GM18505 (cell line): ENCODE measurements around the gene SEC24A.
A peak's percentile ranks its signal among the peaks of the same experiment; 100 is the strongest.
"Not testable (repeated sequence)": the region's sequence is repeated elsewhere in the genome, so short reads cannot be mapped to it uniquely, and the experiment has no call there.

Experiments
- ATAC-seq: cut with Tn5 transposase; IDR thresholded peaks from one replicate; pipeline ENCODE4 v1.9.1; 2021; ENCODE audit not compliant: unreplicated experiment
- POLR2A ChIP-seq: IDR thresholded peaks from 4 replicates; pipeline ENCODE4 v1.6.1; 2011; ENCODE audit warnings: borderline replicate concordance; ENCODE audit not compliant: insufficient read depth, insufficient read length; ENCODE audit errors: extremely low read depth

The SEC24A gene

DNA sequence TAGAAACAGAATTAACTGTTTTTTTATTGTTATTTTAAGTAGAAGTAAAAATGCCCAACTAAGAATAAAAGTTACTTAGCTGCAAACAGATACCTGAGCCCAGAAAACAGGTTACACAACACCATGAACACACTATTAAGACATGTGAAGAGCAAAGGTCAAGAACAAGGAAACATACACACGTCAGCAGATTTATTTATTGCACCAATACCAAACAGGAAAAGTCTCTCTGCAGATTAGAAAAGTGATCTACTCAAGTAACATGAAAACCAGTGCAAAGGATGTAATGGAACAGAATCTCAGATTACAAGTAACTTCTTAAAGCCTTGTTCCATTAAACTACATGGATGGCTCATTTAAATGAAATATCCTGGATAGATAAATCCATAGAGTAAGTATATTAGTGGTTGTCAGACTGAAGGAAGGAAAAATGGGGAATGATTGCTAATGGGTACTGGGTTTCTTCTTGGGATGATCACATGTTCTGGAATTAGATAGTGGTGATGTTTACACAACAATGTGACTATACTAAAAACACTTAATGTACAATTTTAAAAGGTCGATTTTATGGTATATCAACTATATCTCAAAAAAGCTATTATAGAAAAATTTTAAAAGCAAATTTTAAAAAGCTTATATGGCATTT is 22.1 kb upstream of the SEC24A start:
- TF ChIP-seq POLR2A = no peak
- no peak for ATAC-seq

DNA sequence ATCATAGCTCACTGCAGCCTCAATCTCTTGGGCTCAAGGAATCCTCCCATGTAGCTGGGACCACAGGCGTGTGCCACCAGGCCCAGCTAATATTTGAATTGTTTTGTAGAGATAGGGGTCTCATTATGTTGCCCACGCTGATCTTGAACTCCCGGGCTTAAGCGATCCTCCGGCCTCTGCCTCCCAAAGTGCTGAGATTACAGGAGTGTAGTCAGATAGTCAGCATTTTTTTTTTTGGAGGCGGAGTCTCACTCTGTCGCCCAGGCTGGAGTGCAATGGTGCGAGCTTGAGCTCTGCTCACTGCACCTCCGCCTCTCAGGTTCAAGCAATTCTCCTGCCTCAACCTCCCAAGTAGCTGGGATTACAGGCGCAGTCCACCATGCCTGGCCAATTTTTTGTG is 14.4 kb upstream of the SEC24A start:
- no peak for ATAC-seq
- TF ChIP-seq POLR2A = no peak

DNA sequence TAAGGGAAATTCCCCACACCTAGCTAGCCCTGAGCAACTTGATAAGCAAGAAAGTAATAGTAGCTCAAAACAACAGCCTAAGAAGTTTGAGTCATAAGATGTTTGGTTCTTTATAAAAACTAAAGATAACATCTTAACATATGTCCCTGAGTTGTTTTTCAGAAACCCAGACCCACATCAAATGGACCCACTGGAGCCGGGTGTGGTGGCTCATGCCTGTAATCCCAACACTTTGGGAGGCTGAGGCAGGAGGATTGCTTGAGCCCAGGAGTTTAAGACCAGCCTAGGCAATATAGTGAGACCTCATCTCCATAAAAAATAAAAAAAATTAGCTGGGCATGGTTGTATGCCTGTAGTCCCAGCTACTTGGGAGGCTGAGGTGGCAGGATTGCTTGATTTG is 13.2 kb upstream of the SEC24A start:
- ATAC-seq = not testable (repeated sequence)

DNA sequence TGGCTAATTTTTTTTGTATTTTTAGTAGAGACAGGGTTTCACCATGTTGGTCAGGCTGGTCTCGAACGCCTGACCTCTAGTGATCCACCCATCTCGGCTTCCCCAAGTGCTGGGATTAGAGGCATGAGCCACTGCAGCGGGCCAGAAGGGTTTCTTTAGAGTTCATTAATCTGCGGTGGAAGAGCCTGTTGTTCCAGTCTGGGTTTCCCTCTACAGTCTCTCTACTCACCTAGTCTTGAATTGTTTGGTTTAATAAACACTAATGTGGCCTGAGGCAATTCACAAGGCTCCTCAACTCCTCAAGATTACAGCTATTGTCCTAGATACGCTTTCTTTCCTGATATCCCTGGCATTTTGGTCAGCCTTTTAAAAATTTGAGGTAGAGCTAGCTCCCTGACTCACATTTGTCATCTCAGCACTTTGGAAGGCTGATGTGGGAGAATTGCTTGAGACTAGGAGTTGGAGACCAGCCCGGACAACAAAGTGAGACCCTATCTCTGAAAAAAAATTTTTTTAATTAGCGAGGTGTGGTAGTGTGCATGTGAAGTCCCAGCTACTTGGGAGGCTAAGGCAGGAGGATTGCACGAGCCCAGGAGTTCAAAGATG is 11.4 kb upstream of the SEC24A start:
- TF ChIP-seq POLR2A = no peak
- ATAC-seq = no peak

DNA sequence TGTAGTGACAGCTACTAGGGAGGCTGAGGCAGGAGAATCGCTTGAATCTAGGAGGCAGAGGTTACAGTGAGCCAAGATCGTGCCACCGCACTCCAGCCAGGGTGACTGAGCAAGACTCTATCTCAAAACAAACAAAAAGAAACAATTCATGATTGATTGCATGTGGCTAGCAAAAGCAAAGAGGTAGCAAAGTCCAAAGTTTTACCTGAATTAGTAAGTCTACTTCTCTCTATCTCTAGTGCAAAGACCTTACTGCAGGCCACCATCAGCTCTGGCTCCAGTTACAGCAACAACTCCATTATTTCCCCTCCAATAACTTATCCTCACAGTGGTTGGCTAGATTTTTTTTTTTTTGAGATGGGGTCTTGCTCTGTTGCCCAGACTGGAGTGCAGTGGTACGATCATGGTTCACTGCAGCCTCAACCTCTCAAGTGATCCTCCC is 9.8 kb upstream of the SEC24A start:
- ATAC-seq = no peak

DNA sequence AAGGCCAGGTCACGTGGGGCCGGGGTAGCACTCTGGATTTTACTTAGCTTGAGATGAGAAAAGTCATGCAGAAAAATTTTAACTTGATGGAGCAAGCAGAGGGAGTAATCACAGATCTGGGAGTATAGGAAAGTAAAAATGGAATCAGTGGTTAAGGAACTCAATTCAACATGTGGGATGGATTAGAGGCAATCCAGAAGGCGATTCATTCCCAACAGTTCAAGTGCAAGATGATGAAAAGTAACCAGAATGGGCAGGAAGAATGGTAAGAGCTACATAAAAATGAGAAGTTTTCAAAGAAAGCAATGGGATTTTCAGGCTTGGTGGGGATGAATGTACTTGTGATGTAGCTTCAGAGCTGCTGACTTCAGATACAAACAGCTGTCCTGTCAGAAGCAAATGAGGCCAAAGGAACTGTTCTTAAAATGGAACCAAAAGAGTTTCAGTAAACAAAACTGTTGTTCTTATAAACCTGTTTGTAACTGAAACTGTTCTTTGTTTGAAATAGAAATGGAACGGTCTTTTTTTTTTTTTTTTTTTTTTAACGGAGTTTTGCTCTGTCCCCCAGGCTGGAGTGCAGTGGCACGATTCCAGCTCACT is 5.6 kb upstream of the SEC24A start:
- ATAC-seq = no peak
- TF ChIP-seq POLR2A = no peak

More for the DNA sequence above, 9.8 kb upstream of the SEC24A start:
- no peak for TF ChIP-seq POLR2A

DNA sequence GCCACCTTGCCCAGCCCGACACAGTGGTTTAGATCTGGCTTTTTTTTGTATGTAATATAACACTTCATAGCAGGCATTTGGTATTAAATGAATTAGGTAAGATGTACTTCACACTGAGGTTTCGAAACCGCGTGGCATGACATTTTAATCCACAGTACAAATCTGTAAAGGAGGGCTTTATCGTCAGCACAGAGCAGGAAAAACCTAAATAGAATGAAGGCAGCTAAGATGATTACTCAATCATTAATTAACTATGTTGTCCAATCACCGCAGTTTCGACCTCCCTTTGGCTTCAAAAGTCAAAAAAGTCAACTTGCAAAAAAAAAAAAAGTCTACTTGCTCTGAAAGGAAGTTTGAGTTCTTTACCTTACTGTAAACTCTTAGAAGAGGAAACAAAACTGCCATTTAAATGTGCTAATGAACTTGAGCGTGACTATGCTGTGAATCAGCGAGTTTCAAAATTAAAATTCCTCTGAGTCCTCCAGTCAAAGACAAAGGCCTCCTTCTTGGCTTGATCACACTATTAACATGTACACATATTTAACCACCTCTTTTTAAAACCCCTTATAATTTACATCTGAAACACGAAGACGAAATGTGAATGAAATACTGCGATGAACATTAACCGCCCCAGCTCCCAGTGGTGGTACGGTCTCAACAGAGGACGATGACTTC is 698 bp upstream of the SEC24A start:
- ATAC-seq = peak; percentile 21

DNA sequence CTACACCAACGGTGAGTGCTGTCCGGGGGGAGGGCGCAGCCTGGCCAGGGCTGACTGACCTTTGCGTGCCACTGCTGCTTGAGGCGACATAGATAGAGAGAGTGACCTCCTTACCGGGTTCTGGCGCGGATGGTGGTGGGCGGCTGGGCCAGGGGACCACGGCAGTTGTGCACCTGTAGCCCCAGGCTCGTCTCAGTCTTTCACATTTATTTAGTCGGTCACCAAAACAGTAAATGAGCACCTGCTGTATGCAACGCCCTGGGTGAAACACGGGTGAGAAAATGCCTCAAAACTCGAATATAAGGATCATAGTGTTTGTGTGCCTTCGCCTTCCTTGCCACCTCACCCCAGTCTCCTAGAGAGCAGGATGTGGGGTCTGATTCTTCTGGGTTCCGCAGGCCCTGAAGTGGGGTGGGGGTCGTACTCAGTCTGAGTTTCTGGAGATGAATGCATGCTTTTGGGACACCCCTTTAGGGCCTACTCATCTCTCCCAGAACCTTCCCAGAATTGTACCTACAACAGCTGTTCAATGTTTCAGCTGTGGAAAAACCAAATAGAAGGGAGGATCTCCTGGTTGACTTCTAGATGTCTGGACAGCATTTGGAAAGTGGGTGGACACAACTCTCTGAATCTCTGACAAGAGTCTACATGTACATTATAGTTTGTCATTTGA is 714 bp downstream of the SEC24A start:
- no peak for ATAC-seq

More for the DNA sequence above, 698 bp upstream of the SEC24A start:
- TF ChIP-seq POLR2A = no peak

DNA sequence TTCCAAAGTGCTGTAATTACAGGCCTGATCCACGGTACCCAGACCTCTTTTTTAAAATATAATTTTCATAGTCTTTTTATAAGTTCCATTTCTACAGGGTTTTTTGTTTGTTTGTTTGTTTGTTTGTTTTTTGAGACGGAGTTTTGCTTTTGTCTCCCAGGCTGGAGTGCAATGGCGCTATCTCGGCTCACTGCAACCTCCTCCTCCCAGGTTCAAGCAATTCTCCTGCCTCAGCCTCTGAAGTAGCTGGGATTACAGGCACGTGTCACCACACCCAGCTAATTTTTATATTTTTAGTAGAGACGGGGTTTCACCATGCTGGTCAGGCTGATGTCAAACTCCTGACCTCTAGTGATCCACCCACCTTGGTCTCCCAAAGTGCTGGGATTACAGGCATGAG is 2.1 kb downstream of the SEC24A start:
- not testable (repeated sequence) for ATAC-seq

More for the DNA sequence above, 714 bp downstream of the SEC24A start:
- no peak for TF ChIP-seq POLR2A

DNA sequence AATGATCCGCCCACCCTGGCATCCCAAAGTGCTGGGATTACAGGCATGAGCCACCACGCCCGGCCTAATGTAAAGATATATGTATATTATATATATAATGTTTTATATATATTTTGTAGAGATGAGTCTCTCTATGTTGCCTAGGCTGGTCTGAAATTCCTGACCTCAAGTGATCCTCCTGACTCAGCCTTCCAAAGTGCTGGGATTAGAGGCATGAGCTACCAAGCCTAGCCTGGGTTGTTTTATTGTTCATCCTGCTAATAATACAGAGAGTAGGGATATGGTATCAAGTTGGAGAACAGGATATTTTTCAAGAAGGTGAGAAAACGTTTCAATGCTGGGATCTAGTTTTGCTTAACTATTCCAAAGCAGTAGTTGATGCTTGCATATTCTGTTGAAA is 2.9 kb downstream of the SEC24A start:
- TF ChIP-seq POLR2A = no peak

DNA sequence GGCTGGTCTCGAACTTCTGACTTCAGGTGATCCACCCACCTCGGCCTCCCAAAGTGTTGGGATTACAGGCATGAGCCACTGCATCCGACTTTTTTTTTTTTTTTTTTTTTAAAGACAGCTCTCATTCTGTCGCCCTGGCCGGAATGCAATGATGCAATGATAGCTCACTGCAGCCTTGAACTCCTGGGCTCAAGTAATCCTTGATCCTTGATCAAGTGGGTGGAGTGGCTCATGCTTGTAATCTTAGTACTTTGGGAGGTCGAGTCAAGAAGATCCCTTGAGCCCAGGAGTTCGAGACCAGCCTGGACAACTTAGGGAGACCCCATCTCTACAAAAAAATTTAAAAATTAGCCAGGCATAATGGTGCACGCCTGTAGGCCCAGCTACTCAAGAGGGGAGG is 8.1 kb downstream of the SEC24A start:
- no peak for TF ChIP-seq POLR2A
- ATAC-seq = no peak

More for the DNA sequence above, 2.9 kb downstream of the SEC24A start:
- ATAC-seq = no peak

DNA sequence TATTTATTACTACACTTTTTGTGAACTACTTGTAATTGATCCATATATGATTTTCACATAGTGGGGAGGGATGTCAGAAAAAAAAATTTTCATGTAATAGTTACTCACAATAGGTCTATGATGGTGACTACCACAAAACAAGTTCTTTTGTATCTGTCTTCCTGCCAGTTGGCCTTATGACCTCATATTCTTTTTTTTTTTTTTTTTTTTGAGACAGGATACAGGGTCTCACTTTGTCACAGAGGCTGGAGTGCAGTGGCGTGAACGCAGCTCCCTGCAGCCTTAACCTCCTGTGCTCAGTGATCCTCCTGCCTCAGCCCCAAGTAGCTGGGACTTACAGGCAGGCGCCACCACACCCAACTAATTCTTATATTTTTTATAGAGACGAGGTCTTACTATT is 10.9 kb downstream of the SEC24A start:
- no peak for TF ChIP-seq POLR2A
- ATAC-seq = no peak

DNA sequence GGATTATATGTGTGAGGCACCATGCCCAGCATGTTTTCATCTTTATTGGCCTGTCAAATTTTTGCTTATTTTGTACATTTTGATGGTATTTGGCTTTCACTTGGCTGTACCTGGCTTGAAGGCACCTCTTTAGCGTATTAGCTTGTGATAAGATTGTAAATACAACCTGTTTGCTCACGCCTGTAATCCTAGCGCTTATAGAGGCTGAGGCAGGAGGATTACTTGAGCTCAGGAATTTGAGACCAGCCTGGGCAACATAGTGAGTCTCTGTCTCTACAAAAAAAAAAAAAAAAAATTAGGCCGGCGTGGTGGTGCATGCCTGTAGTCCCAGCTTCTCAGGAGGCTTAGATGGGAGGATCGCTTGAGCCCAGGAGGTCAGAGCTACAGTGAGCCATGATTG is 11.3 kb downstream of the SEC24A start:
- TF ChIP-seq POLR2A = no peak

DNA sequence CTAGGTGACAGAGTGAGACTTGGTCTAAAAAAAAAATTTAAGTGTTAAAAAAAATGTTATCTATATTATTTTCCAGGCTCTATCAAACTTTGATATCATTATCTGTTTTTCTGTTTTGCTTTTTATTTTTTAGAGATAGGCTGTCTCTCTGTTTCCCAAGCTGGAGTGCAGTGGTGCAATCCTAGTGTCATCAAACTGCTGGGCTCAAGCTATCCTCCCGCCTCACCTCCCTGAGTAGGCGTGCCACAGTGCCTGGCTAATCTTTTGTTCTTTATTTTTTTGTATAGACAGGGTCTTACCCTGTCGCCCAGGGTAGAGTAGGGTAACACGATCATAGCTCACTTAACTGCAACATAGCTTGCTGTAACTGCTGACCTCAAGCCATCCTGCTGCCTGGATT is 14.4 kb downstream of the SEC24A start:
- no peak for ATAC-seq
- TF ChIP-seq POLR2A = no peak

More for the DNA sequence above, 11.3 kb downstream of the SEC24A start:
- no peak for ATAC-seq

DNA sequence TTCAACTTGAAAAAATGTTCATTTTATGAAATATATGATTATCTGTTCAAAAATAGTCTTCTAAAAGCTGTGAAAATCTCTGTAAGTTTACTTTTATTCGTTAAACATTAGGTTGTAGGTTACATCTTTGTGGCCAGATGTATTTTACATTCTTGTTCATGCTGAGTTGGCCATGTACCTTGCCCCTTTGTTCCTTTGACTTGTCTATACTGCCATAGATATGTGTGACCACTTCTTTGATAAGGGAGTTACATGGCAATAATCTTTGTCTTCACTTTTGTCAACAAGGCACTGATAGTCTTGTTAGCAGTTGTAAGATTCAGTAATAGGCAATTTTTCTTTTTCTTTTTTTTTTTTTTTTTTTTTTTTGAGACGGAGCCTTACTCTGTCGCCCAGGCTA is 15.9 kb downstream of the SEC24A start:
- no peak for ATAC-seq

DNA sequence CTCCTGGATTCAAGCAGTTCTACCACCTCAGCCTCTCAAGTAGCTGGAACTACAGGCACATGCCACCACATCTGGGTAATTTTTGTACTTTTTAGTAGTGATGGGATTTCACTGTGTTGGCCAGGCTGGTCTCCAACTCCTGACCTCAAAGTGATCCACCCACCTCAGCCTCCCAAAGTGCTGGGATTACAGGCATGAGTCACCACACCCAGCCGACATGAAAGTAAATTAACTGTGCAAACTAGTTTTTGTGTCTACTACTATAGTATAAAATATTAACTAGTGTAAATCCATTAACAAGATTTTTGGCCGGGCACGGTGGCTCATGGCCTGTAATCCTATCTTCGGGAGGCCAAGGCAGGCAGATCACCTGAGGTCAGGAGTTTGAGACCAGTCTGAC is 25.0 kb downstream of the SEC24A start:
- ATAC-seq = not testable (repeated sequence)

More for the DNA sequence above, 15.9 kb downstream of the SEC24A start:
- no peak for TF ChIP-seq POLR2A

DNA sequence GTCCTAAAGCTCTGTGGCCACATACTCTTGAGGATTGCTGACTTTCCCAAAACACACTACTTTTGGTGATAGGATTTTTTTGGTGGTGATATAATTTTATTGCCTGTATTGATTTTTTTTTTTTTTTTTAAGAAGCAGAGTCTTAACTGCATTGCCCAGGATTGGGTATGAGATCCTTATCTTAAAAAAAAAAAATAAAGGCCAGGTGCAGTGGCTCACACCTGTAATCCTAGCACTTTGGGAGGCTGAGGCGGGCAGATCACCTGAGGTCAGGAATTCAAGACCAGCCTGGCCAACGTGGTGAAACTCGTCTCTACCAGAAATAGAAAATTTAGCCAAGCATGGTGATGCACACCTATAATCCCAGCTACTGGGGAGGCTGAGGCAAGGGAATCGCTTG is 28.8 kb downstream of the SEC24A start:
- not testable (repeated sequence) for ATAC-seq

DNA sequence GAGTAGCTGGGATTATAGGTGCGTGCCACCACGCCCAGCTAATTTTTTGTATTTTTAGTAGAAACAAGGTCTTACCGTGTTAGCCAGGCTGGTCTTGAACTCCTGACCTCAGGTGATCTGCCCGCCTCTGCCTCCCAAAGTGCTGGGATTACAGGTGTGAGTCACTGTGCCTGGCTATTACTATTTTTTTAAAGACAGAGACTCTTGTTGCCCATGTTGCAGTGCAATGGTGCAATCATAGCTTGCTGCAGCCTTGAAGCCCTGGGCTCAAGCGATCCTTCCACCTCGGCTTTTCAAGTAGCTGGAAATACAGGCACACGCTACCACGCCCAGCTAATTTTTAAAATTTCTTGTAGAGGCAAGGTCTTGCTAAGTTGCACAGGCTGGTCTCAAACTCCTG is 41.6 kb downstream of the SEC24A start:
- ATAC-seq = not testable (repeated sequence)
